ENCODE measurements around the gene UBE2L3. TPM values are rescaled to one million over a fixed set of nuclear protein-coding genes. Genes with fewer than 3 reads are reported as not detected.

Gene UBE2L3
- total and polyA plus RNA-seq, 2 of the 13 experiments (the other 11 are each of a cell fraction or from before 2014, with no cell fraction given), result 30.2 to 58.1 TPM

DNA sequence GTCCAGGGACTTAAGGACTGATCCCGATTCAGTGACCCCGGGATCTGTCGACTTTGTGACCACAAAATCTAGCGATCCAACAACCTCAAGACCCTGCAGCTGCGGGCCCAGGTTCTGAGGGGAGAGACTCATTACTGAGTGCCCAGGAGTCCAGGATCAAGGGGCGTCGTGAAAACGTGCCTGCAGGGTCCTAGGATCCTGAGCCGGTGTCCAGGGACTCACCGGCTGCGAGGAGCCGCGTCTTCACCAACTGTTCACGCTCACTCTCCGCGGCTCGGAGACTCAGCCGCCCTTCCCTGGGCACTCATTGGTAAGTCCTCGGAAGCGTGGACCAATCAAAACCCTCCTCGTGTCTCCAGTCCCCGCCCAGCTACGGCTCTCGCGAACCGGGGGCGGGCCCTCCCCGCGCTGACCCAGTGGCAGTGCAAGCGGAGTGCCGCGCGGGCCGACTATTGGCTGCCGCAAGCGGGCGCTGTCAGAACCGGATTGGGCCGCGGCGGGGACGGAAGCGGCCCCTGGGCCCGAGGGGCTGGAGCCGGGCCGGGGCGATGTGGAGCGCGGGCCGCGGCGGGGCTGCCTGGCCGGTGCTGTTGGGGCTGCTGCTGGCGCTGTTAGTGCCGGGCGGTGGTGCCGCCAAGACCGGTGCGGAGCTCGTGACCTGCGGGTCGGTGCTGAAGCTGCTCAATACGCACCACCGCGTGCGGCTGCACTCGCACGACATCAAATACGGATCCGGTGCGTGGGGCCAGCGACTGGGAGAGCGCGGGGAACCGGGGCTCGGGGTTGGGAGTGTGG, 74.5 kb downstream of the UBE2L3 start, which contains the start of gene SDF2L1 (continued):
- TF ChIP-seq, protein P1, sequence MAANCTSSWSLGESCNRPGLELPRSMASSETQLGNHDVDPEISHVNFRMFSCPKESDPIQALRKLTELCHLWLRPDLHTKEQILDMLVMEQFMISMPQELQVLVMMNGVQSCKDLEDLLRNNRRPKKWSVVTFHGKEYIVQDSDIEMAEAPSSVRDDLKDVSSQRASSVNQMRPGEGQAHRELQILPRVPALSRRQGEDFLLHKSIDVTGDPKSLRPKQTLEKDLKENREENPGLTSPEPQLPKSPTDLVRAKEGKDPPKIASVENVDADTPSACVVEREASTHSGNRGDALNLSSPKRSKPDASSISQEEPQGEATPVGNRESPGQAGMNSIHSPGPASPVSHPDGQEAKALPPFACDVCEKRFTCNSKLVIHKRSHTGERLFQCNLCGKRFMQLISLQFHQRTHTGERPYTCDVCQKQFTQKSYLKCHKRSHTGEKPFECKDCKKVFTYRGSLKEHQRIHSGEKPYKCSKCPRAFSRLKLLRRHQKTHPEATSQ (CRISPR knock-in tag; IDR thresholded peaks at IDR 0.05; ENCODE audit: borderline replicate concordance), result no peak
- no peak for TF ChIP-seq ZNF614 (CRISPR knock-in tag; IDR thresholded peaks at IDR 0.05; ENCODE audit: borderline replicate concordance)
- TF ChIP-seq ZFP90 (CRISPR knock-in tag; IDR thresholded peaks at IDR 0.05; ENCODE audit: borderline replicate concordance), result no peak
- TF ChIP-seq HHEX (CRISPR knock-in tag; IDR thresholded peaks at IDR 0.05), result no peak
- no peak for TF ChIP-seq TAF15 (IDR thresholded peaks at IDR 0.05; ENCODE audit: low read depth, low read length, poor library complexity, severe bottlenecking)
- 0 out of 2 replicates have a peak, but pooled peaks have one; percentile 31 for TF ChIP-seq ZNF747 (CRISPR knock-in tag; IDR thresholded peaks at IDR 0.05; ENCODE audit: borderline replicate concordance)
- TF ChIP-seq RCOR2 (CRISPR knock-in tag; IDR thresholded peaks at IDR 0.05), result no peak
- TF ChIP-seq, protein P2, sequence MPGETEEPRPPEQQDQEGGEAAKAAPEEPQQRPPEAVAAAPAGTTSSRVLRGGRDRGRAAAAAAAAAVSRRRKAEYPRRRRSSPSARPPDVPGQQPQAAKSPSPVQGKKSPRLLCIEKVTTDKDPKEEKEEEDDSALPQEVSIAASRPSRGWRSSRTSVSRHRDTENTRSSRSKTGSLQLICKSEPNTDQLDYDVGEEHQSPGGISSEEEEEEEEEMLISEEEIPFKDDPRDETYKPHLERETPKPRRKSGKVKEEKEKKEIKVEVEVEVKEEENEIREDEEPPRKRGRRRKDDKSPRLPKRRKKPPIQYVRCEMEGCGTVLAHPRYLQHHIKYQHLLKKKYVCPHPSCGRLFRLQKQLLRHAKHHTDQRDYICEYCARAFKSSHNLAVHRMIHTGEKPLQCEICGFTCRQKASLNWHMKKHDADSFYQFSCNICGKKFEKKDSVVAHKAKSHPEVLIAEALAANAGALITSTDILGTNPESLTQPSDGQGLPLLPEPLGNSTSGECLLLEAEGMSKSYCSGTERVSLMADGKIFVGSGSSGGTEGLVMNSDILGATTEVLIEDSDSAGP (CRISPR knock-in tag; IDR thresholded peaks at IDR 0.05; ENCODE audit: borderline replicate concordance), result no peak
- peak; percentile 91 for TF ChIP-seq SAP130 (CRISPR knock-in tag; IDR thresholded peaks at IDR 0.05; ENCODE audit: low read depth)
- TF ChIP-seq TCF12 (IDR thresholded peaks at IDR 0.05), result no peak
- no peak for TF ChIP-seq TCF12 (CRISPR knock-in tag; IDR thresholded peaks at IDR 0.05)
